SW480 (cell line): ENCODE results near the gene CNTNAP2.
A peak's percentile ranks its signal among the peaks of the same experiment; 100 is the strongest.

Source experiments
- DNase-seq: peaks from one replicate; pipeline ENCODE4 v3.0.0-alpha.2; 2016; ENCODE audit warnings: low spot score

CNTNAP2 gene

DNA sequence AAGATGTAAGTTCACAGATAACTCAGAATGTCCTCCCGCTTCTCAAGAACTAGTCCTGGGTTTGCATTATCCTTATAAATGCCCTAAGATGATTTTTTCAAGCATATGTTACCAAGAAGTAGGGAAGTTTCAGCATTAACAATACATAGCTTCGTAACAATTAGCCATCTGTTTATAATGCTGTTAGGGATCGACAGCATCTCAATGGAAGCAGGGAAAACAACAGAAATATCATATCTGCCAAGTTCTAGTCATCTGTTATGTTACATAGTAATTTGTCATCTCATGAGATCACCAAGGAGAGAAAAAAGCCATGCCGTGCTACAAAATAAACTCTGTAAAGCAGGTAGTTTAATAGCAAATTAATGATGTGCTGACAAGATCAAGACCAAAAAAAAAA, 1742.4 kb downstream of the CNTNAP2 start:
- DNase-seq: no peak

DNA sequence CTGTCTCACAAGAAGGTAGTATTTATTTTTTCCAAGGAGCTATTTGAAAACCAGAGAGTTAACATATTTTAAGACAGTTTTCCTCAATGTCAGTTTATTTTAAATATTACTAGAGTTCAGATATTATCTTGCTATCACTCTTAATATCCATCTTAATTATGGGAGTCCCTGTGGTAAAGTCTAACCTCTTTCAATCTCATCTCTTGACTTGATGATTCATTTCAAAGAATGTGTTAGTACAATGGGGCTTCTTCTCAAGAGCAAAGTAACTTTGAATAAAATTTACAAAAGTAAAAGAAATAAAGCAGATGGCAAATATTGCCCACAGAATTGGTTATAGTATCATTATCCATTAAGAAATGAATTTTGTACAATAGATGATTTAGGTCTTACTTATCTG, 1742.9 kb downstream of the CNTNAP2 start:
- no peak for DNase-seq

DNA sequence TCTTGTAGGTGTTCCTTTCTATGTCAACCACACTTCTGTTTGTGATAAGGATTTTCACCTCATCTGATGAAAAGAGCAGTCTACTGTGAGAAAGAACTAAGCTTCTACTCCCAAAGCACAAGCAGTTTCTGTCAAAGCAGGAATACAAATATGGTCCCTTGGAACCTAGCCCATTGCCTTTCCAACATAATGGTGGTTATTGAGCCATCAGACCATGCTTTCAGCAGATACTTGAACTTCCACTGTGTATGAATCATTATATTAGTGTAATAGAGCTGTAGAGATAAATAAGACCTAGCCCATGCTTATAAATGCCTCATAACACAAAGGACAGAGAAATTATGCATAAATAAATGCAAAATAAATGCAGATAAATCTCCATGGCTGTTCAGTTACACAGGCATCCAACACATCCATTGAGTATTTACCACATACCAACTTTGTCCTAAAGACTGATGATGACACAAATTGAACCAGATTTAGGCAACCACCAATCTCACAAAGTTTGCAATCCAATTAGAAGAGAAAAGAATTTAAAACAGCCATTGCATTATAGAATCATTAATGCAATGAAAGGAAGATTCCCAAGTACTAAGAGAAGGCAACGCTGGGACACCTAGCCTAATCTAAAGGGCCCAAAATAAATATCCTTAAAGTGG, 1744.6 kb downstream of the CNTNAP2 start:
- no peak for DNase-seq

DNA sequence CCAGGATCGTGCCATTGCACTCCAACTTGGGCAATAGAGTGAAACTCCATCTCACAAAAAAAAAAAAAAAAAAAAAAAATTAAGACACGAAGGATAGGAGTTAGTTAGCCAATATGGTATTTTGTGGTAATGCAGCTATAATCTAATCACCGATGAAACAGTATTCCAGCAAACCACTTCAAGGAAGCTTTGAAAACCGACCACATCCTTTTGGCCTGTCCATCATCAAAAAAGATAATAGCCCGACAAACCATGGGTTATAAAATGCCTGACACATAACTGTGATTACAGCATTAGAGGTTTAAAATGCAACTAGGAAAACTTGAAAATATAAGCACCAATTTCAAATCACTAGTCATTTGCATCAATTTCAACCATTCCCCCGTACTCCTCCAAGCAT, 1745.3 kb downstream of the CNTNAP2 start:
- peak; percentile 57 for DNase-seq

DNA sequence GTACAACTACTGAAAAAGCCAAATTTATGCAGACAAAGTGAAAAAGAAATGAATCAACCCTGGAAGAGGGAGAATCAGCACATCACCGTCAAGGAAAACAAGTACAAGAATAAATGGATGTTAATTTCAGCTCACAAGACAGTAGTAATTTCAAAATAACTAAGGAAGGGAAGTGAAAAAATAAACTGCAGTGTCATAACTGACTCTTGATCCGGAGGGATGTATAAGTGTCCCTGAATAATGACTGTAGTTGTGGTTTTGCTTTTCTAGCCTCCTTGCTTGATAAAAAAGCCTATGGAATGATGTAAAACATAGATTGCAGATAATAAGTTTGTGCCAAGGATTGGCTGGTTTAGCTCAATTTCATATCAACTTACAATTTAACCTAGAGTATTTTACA, 1752.9 kb downstream of the CNTNAP2 start:
- DNase-seq: no peak

DNA sequence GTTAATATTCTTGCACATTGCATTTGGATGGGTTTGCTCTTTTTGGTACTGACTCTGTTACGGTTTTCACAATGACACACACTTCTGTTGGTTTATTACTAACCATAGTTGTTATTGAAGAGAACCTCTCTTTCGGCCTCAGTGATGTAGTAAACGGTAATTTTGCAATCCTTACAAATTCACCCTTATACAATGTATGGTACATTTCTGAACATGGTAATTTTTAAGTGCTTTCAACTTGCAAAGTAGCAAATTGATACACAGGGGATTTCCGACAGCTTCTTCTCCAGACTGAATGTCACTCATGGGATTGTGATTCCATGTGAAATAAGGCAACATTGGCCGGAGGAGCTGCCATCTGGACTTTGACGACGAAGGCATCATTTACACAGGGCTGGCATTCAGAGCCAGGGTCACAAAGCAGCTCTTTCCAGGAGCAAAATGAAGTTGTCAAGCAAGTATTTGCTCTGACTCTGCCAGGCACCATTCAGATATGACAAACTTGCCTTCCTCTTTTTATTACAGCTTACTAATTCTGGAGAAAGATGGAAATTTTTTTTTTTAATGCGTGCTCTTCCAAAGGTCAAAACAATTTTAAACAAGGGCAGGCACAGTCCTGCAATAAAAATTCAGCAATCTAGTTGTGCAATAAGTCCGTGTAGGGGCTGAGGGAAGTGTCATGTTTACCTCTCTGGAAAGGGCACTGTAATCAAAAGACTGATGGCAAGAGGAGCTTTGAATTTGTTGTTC, 1762.5 kb downstream of the CNTNAP2 start:
- no peak for DNase-seq

DNA sequence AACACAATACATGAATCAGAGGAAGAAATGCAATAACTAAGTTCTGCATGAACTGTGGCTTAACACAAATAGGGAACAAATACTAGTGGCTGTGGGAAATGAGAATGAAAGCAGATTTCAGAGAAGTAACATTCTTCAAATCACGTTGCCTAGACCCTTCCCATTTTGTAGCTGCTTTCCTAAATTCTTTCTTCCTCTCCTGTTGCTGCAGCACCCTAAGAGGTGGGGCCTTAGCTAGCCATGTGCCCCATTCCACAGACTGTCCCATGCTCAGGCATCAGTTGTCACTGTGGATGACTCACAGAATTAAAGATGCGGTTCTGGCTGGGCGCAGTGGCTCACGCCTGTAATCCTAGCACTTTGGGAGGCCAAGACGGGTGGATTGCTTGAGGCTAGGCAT, 1769.3 kb downstream of the CNTNAP2 start:
- DNase-seq: no peak

DNA sequence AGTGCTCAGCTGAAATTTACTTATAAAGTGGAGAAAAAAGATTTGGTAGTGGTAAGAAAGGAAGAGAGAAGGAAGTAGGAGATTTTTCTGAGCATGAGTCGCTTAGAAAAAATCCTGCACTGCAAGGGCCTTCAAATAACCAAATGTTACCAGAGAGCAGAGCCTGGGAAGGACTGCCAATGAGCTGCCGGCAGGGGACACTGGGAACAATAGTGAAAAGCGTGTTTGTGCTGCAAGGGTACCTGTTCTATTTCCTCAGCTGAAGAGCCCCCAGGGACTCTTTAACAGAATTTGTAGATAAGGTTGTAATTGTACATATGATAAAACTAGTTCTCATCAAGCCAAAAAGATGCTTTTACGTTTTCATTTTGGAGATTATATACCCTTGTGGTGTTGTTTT, 1777.7 kb downstream of the CNTNAP2 start:
- DNase-seq: no peak

DNA sequence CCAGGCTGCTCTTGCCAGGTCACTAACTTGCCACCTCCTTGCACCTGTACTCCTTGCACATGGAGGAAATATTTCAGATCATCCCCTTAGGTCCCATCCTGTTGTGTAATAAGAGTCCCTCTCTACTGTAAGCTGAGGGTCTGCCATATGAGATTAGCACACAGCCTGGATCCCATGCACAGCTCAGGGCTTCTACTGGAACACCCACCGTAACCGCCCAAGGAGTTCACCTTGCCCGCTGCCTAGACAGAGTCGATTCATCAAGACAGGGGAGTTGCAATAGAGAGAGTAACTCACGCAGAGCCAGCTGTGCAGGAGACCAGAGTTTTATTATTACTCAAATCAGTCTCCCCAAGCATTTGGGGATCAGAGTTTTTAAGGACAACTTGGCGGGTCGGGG, 1779.5 kb downstream of the CNTNAP2 start:
- no peak for DNase-seq

DNA sequence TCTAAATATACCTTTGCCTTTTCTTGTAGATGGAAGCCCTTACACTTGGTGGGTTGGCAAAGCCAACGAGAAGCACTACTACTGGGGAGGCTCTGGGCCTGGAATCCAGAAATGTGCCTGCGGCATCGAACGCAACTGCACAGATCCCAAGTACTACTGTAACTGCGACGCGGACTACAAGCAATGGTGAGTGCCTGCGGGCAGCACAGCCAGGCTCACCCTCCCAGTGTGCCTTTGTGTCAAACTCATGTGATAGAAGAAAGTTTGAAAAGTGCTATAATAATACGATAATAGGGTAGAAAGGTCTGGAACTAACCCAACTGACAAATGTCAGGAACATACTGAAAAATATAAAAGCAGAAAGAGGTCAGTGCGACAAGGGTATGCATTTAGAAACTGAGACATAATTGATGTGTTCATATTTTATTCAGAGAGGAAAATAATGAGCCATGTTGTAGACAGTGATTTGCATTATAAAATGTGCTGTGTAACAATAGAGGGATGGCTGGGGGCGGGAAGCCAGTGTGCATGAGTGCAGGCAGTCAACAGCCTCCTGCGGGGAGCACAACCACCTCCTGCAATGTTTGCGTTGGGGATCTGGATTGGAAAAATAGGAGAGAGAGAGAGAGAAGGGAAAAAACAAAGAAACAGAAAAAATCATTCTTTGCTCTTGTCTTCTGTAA, 1787.1 kb downstream of the CNTNAP2 start:
- no peak for DNase-seq

DNA sequence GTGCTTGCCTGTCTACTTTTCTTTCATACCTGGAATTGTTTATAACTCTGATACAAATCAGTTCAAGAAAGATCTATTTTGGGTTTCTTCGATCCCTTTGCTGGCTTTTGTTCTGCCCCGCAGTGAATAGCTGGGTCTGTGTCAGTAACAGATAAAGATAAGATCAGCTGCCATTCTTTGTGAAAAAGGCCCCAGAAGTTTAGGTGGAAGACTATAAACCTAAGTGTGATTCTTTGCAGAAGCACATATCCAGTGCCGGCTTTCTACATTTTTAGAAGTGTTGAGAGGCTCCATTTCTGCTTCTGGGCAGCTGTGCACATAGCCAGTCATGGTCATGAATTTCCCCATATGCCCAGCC, 1787.6 kb downstream of the CNTNAP2 start:
- DNase-seq: no peak

DNA sequence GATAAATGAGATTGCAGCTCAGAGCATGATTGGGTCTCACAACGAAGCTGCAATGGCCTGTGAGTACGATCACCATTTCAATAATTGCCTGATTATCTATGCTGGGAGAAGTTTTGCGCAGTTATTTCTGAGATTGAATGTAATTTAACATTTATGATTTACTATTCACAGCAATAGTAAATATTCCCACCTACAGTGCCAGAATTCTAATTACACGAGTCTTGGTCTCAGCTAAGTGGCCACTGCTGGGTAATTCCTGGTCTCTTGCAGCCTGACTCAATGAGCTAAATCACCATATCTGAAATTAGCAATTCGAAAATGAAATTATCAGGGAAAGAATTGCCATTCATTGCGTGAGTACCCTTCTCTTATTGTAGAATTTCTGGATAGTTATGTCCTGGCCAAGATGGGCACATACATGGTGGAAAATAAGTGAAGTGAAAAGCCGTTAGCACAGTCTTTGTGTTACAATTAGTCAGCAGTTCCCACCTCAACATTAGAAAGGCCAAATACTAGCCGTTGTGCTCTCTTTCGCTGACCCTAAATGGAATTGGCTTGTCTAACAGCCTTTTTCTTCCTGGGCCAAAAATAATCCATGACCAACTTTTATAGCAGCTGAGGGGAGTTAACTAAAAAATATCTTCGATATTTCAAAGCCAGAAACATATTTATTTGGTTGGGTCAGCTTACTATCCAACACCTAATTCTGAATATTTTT, 1793.0 kb downstream of the CNTNAP2 start:
- no peak for DNase-seq

DNA sequence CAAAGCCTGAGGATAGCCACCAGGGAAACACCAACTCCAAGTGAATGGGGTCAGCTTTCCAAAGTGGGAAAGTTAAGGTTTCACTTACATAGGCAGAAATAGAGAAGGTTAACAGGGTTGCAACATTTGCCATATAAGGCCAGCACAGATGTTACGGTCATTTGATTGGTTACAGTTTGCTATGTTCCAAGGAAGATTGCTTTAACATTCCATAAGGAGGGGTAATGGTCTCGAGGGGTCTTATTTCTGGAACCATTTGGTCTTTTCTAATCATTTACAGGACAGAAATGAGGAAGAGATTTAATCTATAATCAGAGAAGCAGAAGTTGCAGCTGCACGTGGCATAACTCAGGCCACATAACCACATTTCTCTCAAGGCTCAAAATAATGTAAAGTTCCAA, 1794.6 kb downstream of the CNTNAP2 start:
- DNase-seq: no peak

DNA sequence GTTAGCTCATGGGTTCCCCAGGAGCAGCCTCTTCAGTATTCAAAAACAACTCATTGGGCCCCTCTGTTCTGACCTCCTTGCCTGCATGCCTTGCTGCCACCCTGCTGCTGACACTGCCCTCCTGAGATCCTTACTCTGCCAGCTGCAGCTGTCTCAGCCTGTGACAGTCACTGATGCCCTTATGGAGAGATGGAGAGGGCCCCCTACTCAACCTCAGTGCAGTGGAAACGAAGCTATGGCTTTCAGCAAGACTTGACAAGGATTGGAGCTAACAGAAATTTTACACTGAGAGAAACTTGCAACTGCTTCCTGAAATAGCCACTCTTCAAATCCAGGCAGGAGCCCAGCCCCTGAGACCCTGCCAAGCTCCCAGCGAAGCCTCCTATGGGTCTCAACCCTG, 1795.7 kb downstream of the CNTNAP2 start:
- DNase-seq: no peak

DNA sequence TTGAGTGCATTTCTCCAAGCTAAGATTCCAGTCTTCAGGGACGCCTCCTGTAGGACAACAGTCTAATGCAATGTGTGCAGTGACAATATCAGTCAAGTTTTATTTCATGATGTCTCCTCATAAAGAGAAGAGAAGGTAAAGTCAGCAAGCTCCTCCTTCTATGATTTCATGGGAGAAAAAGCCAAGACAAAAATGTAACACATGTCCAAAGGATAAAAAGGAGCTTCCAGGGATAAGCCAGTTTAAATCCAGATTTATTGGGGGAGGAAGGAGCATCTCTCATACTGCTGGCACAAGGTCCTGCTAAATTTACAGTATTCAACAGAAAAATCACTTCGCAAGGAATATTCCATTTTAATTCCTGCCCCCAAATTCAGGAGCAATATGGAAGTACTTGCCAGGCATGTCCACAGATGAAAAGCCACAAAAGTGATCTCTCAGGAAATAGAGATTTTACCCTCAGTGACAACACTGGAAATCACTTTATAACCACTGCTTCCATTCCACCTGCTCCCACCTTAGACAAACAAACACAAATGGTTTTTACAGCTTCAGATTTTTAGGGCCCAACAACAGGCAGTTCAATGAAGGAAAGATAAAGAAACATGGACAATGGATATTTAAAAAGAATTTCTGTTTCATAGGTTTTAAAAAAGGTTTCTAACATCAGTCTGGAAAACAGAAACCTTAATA, 1796.5 kb downstream of the CNTNAP2 start:
- DNase-seq: no peak

DNA sequence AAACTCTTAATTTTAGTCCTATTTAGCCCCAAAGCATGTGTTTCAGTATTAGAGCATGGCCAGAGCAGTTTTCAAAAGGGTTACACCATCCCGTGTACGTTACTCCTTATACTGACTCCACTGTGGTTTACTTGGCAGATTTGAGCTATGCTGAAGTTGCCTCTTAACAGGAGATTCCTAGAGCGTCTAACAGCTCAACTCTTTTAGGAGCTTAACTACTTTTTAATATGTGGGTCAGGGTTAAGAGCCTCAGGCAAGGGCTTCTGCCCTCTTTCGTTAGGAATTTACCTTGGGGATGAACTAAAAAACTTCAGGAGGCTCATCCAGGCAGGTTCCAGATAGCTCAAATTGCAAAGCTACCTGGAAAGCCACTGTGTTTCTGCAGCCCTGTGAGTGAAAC, 1799.2 kb downstream of the CNTNAP2 start:
- DNase-seq: no peak

DNA sequence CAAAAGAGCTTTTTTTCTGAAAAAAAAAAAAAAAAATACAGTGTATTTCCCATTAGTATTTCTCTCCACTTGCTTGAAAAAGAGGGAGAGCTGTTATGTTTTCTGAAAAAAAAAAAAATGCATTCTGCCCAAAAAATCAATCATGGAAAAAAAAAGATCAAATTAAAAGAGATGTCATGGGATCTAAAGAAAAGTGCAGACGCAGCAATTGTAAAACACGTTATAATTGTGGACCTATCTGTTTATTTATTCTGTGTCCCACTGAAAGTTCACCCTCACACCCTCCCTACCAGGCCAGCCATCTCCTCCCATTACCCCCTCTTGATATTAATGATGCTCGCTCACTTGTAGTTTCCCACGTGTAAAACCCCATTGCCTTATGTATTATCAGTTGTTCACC, 1800.0 kb downstream of the CNTNAP2 start:
- DNase-seq: no peak

DNA sequence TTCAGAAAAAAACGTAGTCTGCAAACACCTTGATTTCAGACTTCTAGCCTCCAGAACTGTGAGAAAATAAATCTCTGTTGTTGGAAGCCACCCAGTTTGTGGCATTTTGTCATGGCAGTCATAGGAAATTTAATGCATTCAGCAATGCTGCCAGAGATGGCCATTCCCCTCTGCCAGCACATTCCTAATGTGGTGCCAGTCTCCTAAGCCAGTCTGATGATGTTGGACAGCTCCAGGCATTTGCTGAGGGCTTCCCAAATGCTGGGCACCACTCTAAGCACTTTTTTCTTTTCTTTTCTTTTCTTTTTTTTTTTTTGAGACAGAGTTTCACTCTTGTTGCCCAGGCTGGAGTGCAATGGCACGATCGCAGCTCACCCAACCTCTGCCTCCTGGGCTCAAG, 1807.2 kb downstream of the CNTNAP2 start:
- DNase-seq: no peak

DNA sequence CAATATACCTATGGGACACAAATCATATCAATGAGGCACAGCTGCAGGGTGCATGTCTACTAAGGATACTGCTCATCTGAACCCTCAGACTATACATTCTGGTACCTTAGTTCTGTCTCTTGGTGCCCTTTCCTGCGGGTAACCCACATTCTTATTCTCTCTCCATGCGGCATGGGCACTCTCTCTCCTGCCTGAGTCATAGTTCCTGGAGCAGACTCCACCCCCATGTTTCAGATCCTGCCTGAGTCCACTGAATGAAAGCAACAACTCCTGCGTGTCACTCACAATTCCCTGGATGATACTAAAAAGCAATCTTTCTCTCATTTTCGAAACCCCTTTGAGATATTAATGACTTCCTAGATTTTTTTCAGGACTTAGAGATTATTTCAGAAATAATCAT, 1820.8 kb downstream of the CNTNAP2 start:
- DNase-seq: peak; percentile 12

DNA sequence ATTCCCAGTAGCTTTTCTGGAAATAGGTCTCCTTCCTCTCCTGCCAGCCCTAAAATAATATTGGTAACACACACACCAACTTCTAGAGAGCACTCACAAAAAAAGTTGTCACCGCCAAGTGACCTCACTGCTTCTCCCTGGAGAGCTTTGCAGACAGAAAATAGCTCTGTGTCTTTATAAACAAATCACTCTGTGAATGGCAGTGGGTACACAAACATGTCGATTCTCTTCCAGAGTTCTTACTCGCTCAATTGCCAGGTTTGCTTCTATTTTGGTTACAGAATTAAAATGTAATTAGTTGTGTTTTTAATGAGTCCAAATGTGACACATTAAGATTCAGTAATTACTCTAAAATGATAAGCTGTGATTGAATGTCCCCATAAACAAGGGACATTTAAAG, 1824.8 kb downstream of the CNTNAP2 start:
- DNase-seq: no peak

DNA sequence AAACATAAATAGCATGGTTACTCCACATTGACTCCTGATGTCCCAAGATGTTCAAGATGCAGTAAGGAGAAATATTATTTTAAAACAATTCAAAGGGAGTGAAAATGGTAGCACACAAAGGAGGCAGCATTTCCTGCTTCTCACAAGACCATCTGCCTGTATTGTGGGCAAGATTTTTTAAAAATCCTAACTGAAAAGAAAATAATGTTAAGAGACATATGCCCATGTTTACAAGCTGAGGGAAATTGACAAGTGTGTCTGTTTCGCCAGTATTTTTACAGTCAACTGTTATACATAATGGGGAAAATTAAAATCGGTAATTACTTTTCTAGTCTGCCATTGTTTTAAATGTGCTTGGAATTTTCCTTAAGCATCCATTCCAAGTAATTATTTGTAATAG, 1827.7 kb downstream of the CNTNAP2 start:
- DNase-seq: no peak

DNA sequence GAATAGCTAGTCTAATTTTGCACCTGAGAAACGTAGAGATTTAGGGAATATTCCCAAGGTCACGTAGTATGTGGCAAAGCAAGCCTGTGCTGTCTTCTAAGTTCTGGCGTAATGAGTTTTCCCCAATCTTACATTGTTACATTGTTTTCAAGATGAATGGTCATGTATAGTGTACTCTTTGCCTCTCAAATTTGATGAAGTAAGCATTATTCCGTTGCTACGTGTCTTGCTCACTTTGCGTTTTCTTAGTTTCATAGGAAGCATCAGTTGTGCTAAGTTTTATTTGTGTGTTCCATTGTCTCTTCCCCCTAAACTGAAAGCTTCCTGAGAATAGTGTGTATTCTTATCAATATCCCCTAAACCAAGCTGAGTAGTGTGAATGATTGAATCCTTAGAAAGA, 1836.3 kb downstream of the CNTNAP2 start:
- DNase-seq: no peak
